OCI-LY1 (cell line): ENCODE data around the gene SUPT4H1.
"Not testable (repeated sequence)": the region's sequence is repeated elsewhere in the genome, so short reads cannot be mapped to it uniquely, and the experiment has no call there.

Source experiments
- H2AFZ ChIP-seq: fragments of 200-600 bp; sonication (generic), shearing (Covaris generic); 2 replicates; pipeline ENCODE4 v1.6.0; 2014; ENCODE audit warnings: antibody characterized with exemption, mild to moderate bottlenecking, low read length
- H3F3A ChIP-seq: fragments of 200-600 bp; sonication (generic), shearing (Covaris generic); 2 replicates; pipeline ENCODE4 v1.6.0; 2014; ENCODE audit warnings: mild to moderate bottlenecking, antibody characterized with exemption, low read length, moderate library complexity; ENCODE audit not compliant: insufficient read depth
- H3K27ac ChIP-seq: fragments of 200-600 bp; sonication (generic); 2 replicates; pipeline ENCODE4 v1.5.1; 2014; ENCODE audit warnings: low read length, mixed run types, mild to moderate bottlenecking, low read depth; ENCODE audit not compliant: poor library complexity, severe bottlenecking
- H3K27me3 ChIP-seq: fragments of 200-600 bp; sonication (generic); 2 replicates; pipeline ENCODE4 v1.6.0; 2014; ENCODE audit warnings: antibody characterized with exemption, mild to moderate bottlenecking, low read length, moderate library complexity; ENCODE audit not compliant: insufficient read depth
- H3K36me3 ChIP-seq: fragments of 200-600 bp; sonication (generic); 2 replicates; pipeline ENCODE4 v1.6.1; 2014; ENCODE audit warnings: mild to moderate bottlenecking, antibody characterized with exemption, low read length, moderate library complexity, mixed read lengths; ENCODE audit not compliant: insufficient read depth
- H3K4me1 ChIP-seq: fragments of 200-600 bp; sonication (generic); 2 replicates; pipeline ENCODE4 v1.5.1; 2014; ENCODE audit warnings: mild to moderate bottlenecking, low read length, moderate library complexity; ENCODE audit not compliant: insufficient read depth, severe bottlenecking
- H3K4me2 ChIP-seq: fragments of 200-600 bp; sonication (generic), shearing (Covaris generic); 2 replicates; pipeline ENCODE4 v1.6.1; 2014; ENCODE audit warnings: low read length
- H3K4me3 ChIP-seq: fragments of 200-600 bp; sonication (generic); 2 replicates; pipeline ENCODE4 v1.5.1; 2014; ENCODE audit warnings: low read length, low read depth, mild to moderate bottlenecking, mixed read lengths; ENCODE audit not compliant: poor library complexity, severe bottlenecking
- H3K79me2 ChIP-seq: fragments of 200-600 bp; shearing (Covaris generic); 2 replicates; pipeline ENCODE4 v1.6.1; 2016; ENCODE audit warnings: mixed run types, low read length, mixed read lengths; ENCODE audit not compliant: insufficient read depth
- H3K9ac ChIP-seq: fragments of 200-600 bp; sonication (generic), shearing (Covaris generic); 2 replicates; pipeline ENCODE4 v1.6.1; 2014; ENCODE audit warnings: mild to moderate bottlenecking, low read length, mixed read lengths
- H3K9me2 ChIP-seq: fragments of 200-600 bp; sonication (generic), shearing (Covaris generic); 2 replicates; pipeline ENCODE4 v1.6.1; 2014; ENCODE audit warnings: low read depth, mild to moderate bottlenecking, low read length, mixed read lengths
- H3K9me3 ChIP-seq: fragments of 200-600 bp; shearing (Covaris generic); 2 replicates; pipeline ENCODE4 v1.6.1; 2014; ENCODE audit warnings: low read length, mixed read lengths
- H4K20me1 ChIP-seq: fragments of 200-600 bp; sonication (generic), shearing (Covaris generic); 2 replicates; pipeline ENCODE4 v1.6.0; 2016; ENCODE audit warnings: mild to moderate bottlenecking, low read length; ENCODE audit not compliant: insufficient read depth
- EZH2 ChIP-seq: fragments of 200-600 bp; sonication (generic), shearing (Covaris generic); IDR thresholded peaks from 2 replicates; pipeline ENCODE4 v1.8.0; 2017; ENCODE audit warnings: borderline replicate concordance, mixed run types, mild to moderate bottlenecking, antibody characterized with exemption, low read length, moderate library complexity, mixed read lengths
- TF ChIP-seq, protein P1 (sequence below): fragments of 200-600 bp; sonication (generic), shearing (Covaris generic); IDR thresholded peaks from 2 replicates; pipeline ENCODE4 v1.5.1; 2017; ENCODE audit warnings: mild to moderate bottlenecking, antibody characterized with exemption, low read length, moderate library complexity, mixed read lengths

SUPT4H1 gene

GRCh38 chr17:58399974-58400373 is 48.0 kb upstream of the SUPT4H1 start:
- Histone ChIP-seq H4K20me1 (no peaks in the 10 kb centered on the region), H3K4me3 (no peak overlapping the region), H3K4me2 (no peak overlapping the region), H3K9me3 (no peaks in the 10 kb centered on the region), H3K36me3 (no peaks in the 10 kb centered on the region), H3K27ac (no peak overlapping the region), H3K9ac (no peak overlapping the region), H3K9me2 (no peaks in the 10 kb centered on the region), H3F3A (no peaks in the 10 kb centered on the region), H3K79me2 (no peaks in the 10 kb centered on the region), H2AFZ (no peak overlapping the region), H3K27me3 (no peaks in the 10 kb centered on the region), H3K4me1 (no peaks in the 10 kb centered on the region)
- no peak for TF ChIP-seq EZH2
- TF ChIP-seq, protein P1, sequence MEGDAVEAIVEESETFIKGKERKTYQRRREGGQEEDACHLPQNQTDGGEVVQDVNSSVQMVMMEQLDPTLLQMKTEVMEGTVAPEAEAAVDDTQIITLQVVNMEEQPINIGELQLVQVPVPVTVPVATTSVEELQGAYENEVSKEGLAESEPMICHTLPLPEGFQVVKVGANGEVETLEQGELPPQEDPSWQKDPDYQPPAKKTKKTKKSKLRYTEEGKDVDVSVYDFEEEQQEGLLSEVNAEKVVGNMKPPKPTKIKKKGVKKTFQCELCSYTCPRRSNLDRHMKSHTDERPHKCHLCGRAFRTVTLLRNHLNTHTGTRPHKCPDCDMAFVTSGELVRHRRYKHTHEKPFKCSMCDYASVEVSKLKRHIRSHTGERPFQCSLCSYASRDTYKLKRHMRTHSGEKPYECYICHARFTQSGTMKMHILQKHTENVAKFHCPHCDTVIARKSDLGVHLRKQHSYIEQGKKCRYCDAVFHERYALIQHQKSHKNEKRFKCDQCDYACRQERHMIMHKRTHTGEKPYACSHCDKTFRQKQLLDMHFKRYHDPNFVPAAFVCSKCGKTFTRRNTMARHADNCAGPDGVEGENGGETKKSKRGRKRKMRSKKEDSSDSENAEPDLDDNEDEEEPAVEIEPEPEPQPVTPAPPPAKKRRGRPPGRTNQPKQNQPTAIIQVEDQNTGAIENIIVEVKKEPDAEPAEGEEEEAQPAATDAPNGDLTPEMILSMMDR = no peak

DNA sequence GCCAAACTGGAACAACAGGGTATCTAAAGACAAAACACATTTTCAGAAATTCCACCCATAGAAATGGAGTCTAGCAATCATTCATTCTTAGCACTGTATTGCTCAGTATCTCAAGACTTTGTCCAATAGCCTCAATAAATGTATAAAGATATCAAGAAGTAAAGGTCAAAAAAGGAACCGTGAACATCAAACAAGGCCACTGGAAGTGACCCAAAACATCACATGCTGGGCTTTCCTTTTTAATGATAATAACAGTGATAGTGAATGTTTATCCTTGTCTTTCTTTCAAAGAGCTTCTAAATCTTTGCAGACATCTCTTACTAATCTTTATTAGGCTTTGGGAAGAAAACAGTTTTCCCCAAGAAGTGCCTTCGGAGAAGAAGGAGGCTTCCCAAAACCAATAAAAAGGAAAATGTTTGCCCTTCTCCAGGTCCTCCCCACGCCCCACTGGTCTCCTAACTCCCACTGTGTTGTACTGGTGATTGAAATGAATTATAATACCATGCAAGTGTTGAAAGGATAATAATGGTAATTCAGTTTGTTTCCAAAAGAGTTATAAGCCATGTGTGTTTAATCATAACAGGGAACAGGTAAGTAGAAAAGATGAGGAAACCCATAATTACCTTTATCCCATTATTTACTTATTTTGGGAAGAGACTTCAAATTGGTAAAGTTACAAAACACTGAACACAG is 46.7 kb upstream of the SUPT4H1 start:
- H3K9me2 ChIP-seq = no peaks in the 10 kb centered on the region
- H3K27me3 ChIP-seq = no peaks in the 10 kb centered on the region
- no peaks in the 10 kb centered on the region for H3K4me1 ChIP-seq
- no peaks in the 10 kb centered on the region for H3K36me3 ChIP-seq
- H3K27ac ChIP-seq = no peak overlapping the region
- TF ChIP-seq EZH2 = no peak
- TF ChIP-seq, protein P1 = no peak
- H4K20me1 ChIP-seq = no peaks in the 10 kb centered on the region
- H3K9me3 ChIP-seq = no peaks in the 10 kb centered on the region
- no peaks in the 10 kb centered on the region for H3F3A ChIP-seq
- H3K4me2 ChIP-seq = no peak overlapping the region
- H3K4me3 ChIP-seq = no peak overlapping the region
- H3K9ac ChIP-seq = no peak overlapping the region
- no peak overlapping the region for H2AFZ ChIP-seq
- H3K79me2 ChIP-seq = no peaks in the 10 kb centered on the region

DNA sequence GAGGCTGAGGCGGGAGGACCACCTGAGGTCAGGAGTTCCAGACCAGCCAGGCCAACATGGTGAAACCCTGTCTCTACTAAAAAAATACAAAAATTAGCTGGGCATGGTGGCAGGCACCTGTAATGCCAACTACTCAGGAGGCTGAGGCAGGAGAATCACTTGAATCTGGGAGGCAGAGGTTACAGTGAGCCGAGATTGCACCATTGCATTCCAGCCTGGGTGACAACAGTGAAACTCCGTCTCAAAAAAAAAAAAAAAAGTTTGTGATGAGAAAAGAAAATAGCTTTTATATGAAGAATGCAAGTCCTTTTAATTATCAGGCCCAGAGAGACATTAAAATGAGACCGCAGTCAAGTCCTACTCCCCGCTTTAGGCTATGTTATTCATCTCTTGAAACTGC is 45.4 kb upstream of the SUPT4H1 start:
- not testable (repeated sequence) for H3K4me3 ChIP-seq, H3K27me3 ChIP-seq, H3K4me2 ChIP-seq, H3K27ac ChIP-seq, H3K79me2 ChIP-seq, H3K9ac ChIP-seq, H3K36me3 ChIP-seq, H3K9me3 ChIP-seq, H3K4me1 ChIP-seq, H4K20me1 ChIP-seq, H3F3A ChIP-seq, H3K9me2 ChIP-seq, H2AFZ ChIP-seq

GRCh38 chr17:58396173-58396572 is 44.2 kb upstream of the SUPT4H1 start:
- H3K36me3 ChIP-seq = no peaks in the 10 kb centered on the region
- H3K4me3 ChIP-seq = no peak overlapping the region
- no peak overlapping the region for H3K9ac ChIP-seq
- no peaks in the 10 kb centered on the region for H3F3A ChIP-seq
- H4K20me1 ChIP-seq = no peaks in the 10 kb centered on the region
- H3K27me3 ChIP-seq = no peaks in the 10 kb centered on the region
- no peak overlapping the region for H2AFZ ChIP-seq
- no peak overlapping the region for H3K27ac ChIP-seq
- H3K79me2 ChIP-seq = no peaks in the 10 kb centered on the region
- H3K9me2 ChIP-seq = no peaks in the 10 kb centered on the region
- H3K4me2 ChIP-seq = no peak overlapping the region
- H3K9me3 ChIP-seq = no peaks in the 10 kb centered on the region
- TF ChIP-seq, protein P1 = no peak
- no peak for TF ChIP-seq EZH2
- H3K4me1 ChIP-seq = peaks cover 6% of the 10 kb centered on the region
